Neural crest cell (in vitro differentiated cells): ENCODE measurements around the gene DNAH6. TPM values are rescaled to one million over a fixed set of nuclear protein-coding genes. Genes with fewer than 3 reads are reported as not detected.

Experiments
- DNase-seq: peaks from one replicate; pipeline ENCODE4 v3.0.0; 2021; ENCODE audit warnings: low read depth, mixed read lengths, low spot score
- H3K27ac Mint-ChIP-seq: one replicate; pipeline ENCODE4 v1.8.0; 2021; ENCODE audit warnings: mild to moderate bottlenecking, mixed read lengths; ENCODE audit not compliant: unreplicated experiment
- H3K27me3 Mint-ChIP-seq: 2 replicates; pipeline ENCODE4 v1.8.0; 2021; ENCODE audit warnings: low read depth, mild to moderate bottlenecking, mixed read lengths
- H3K36me3 Mint-ChIP-seq: 2 replicates; pipeline ENCODE4 v1.8.0; 2021; ENCODE audit warnings: low read depth, mild to moderate bottlenecking, mixed read lengths
- H3K4me1 Mint-ChIP-seq: 2 replicates; pipeline ENCODE4 v1.8.0; 2021; ENCODE audit warnings: mixed read lengths
- H3K4me3 Mint-ChIP-seq: one replicate; pipeline ENCODE4 v1.8.0; 2021; ENCODE audit warnings: mild to moderate bottlenecking, mixed read lengths
- H3K9me3 Mint-ChIP-seq: 2 replicates; pipeline ENCODE4 v1.8.0; 2021; ENCODE audit warnings: mixed read lengths
- CTCF ChIP-seq: fragments of 200-600 bp; sonication (generic); conservative IDR thresholded peaks from 2 replicates; pipeline ENCODE4 v1.5.0; 2021; ENCODE audit warnings: antibody characterized with exemption, mild to moderate bottlenecking
- total RNA-seq: library from RNA; stranded (reverse); gene quantifications from 2 replicates; pipeline ENCODE4 v1.2.1, GENCODE V29; 2021

The DNAH6 gene
- total RNA-seq, 1 donor from 2014 or later = 2.8 TPM

- Mint-ChIP-seq H3K9me3 (no peaks in the 10 kb centered on the region), H3K27me3 (no peaks in the 10 kb centered on the region), H3K36me3 (no peaks in the 10 kb centered on the region), H3K4me3 (no peak overlapping the region), H3K27ac (no peak overlapping the region), H3K4me1 (no peaks in the 10 kb centered on the region)
- TF ChIP-seq CTCF = no peak
- DNase-seq = no peak
These were observed 307.5 kb downstream of the DNAH6 start for GRCh38 chr2:84823788-84824187.

GRCh38 chr2:84827978-84828575 is 311.8 kb downstream of the DNAH6 start:
- H3K4me1 Mint-ChIP-seq = peaks cover 5% of the 10 kb centered on the region
- no peaks in the 10 kb centered on the region for H3K36me3 Mint-ChIP-seq
- H3K9me3 Mint-ChIP-seq = no peaks in the 10 kb centered on the region
- DNase-seq = no peak
- H3K27me3 Mint-ChIP-seq = no peaks in the 10 kb centered on the region
- TF ChIP-seq CTCF = no peak
- peak overlapping the region; percentile 45 for H3K27ac Mint-ChIP-seq
- H3K4me3 Mint-ChIP-seq = no peak overlapping the region

GRCh38 chr2:84829693-84830092 is 313.4 kb downstream of the DNAH6 start:
- peaks cover 5% of the 10 kb centered on the region for H3K4me1 Mint-ChIP-seq
- DNase-seq = no peak
- H3K9me3 Mint-ChIP-seq = no peaks in the 10 kb centered on the region
- H3K4me3 Mint-ChIP-seq = no peak overlapping the region
- no peak overlapping the region for H3K27ac Mint-ChIP-seq
- TF ChIP-seq CTCF = no peak
- H3K36me3 Mint-ChIP-seq = no peaks in the 10 kb centered on the region
- no peaks in the 10 kb centered on the region for H3K27me3 Mint-ChIP-seq

GRCh38 chr2:84830095-84830494 is 313.8 kb downstream of the DNAH6 start:
- no peak overlapping the region for H3K4me3 Mint-ChIP-seq
- no peaks in the 10 kb centered on the region for H3K27me3 Mint-ChIP-seq
- H3K4me1 Mint-ChIP-seq = peaks cover 5% of the 10 kb centered on the region
- no peak for DNase-seq
- no peaks in the 10 kb centered on the region for H3K36me3 Mint-ChIP-seq
- no peak for TF ChIP-seq CTCF
- no peak overlapping the region for H3K27ac Mint-ChIP-seq
- no peaks in the 10 kb centered on the region for H3K9me3 Mint-ChIP-seq

GRCh38 chr2:84830758-84831500 is 314.6 kb downstream of the DNAH6 start:
- Mint-ChIP-seq H3K27me3 (no peaks in the 10 kb centered on the region), H3K9me3 (no peaks in the 10 kb centered on the region), H3K4me1 (peaks cover 5% of the 10 kb centered on the region), H3K36me3 (peaks cover 2% of the 10 kb centered on the region), H3K27ac (peak overlapping the region; percentile 3), H3K4me3 (no peak overlapping the region)
- no peak for TF ChIP-seq CTCF
- no peak for DNase-seq
